IPS-15b (cell line): Measurements from ENCODE around the gene RPS24.

Source experiments
- H3K27me3 ChIP-seq: one replicate; pipeline ENCODE4 v1.6.1; 2013; ENCODE audit warnings: low read length; ENCODE audit not compliant: control insufficient read depth, insufficient read depth
- H3K36me3 ChIP-seq: one replicate; pipeline ENCODE4 v1.6.1; 2013; ENCODE audit warnings: low read length; ENCODE audit not compliant: control insufficient read depth, insufficient read depth
- H3K4me1 ChIP-seq: one replicate; pipeline ENCODE4 v1.6.1; 2013; ENCODE audit warnings: mild to moderate bottlenecking, low read length; ENCODE audit not compliant: control insufficient read depth, insufficient read depth
- H3K4me3 ChIP-seq: one replicate; pipeline ENCODE4 v1.5.1; 2013; ENCODE audit warnings: low read depth, low read length
- H3K9ac ChIP-seq: one replicate; pipeline ENCODE4 v1.6.1; 2013; ENCODE audit warnings: low read depth, mild to moderate bottlenecking, low read length
- H3K9me3 ChIP-seq: one replicate; pipeline ENCODE4 v1.6.1; 2013; ENCODE audit warnings: mild to moderate bottlenecking, low read length; ENCODE audit not compliant: control insufficient read depth, insufficient read depth

The RPS24 gene

DNA sequence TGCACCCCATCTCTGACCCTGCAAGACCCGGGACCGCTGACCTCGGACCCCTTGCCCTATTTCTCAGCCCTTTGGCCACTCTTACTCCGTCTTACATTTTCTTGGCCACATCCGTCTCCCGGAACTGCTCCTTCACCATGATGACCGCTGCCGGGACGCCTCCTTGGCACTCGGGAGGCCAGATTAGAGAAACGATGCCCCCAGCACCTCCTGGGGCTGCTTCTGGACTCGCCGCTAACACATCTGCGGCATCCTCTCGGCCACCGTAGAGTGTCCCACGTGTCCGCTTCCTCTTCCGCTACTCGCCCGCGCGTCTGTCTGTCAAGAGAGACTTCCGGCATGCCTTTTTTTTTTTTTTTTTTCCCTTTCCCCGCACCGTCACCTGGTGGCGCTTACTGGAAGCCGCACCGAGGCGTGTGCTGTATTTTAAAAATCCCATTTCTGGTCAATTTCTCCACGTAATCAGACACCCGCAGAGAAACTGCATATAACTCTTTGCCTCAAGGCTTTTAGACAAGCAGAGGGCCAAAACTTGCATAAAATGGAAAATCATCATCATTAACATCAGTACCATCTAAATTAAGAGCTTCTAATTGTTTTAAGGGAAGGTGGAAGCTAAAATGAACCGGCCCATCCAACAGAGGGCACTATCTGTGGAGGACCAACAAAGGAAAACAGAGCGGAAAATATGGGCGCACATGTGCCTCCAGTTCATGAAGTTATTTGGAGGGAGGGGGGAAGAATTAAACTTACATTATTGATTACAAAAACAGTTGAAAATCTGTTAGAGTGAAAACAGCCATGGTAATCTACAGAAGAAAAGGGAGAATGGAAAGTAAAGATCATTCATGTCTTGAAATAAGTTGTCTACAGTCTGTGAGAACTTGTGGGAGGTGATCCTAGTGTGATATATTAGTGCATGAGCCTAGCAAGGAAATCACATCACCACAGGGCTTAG, 4.1 kb upstream of the RPS24 start, which contains the start of gene POLR3A:
TSS of gene POLR3A (minus strand) at position 247 of the 958 bp plus-strand sequence. CDS start at position 139, 108 bp downstream.
- H3K9me3 ChIP-seq, result no peaks in the 10 kb centered on the region

DNA sequence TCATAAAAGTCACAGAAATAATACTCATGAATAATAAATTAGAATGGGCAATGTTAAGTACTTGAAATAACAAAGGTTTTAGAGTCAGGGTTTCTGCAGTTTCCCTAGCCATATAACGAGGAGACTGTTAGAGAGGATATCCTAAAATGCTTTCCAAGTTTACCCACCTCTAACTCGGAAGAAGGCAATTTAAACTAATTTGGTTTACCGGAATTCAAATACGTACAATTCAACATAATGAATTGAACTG, 351 bp upstream of the RPS24 start:
- peaks cover 24% of the 10 kb centered on the region for H3K4me1 ChIP-seq
- no peaks in the 10 kb centered on the region for H3K27me3 ChIP-seq
- H3K4me3 ChIP-seq, result peak overlapping the region; percentile 27
- H3K36me3 ChIP-seq, result peaks cover 32% of the 10 kb centered on the region
- no peaks in the 10 kb centered on the region for H3K9me3 ChIP-seq
- no peak overlapping the region for H3K9ac ChIP-seq

More for the DNA sequence above, 4.1 kb upstream of the RPS24 start, which contains the start of gene POLR3A:
- H3K36me3 ChIP-seq, result peaks cover 10% of the 10 kb centered on the region
- peaks cover 4% of the 10 kb centered on the region for H3K4me1 ChIP-seq
- H3K27me3 ChIP-seq, result no peaks in the 10 kb centered on the region
- H3K9ac ChIP-seq, result peak within 1 kb of the TSS; percentile 89
- peak within 1 kb of the TSS; percentile 99 for H3K4me3 ChIP-seq

DNA sequence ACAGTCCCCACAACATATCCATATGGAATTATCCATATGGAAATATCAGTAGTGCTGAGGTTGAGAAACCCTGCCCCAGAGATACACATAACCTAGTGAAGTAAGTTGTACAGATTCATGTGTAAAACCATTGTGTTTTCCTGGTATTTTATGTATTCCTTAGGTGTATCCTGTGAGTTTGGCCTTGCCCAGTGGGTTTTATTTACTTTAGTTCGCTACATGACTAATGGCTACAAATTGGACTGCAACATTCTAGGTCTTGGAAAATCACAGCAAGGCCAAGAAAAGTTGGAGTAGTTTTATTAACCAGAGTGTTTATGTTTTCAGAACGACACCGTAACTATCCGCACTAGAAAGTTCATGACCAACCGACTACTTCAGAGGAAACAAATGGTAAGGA, 1.4 kb downstream of the RPS24 start:
- Histone ChIP-seq H3K4me3 (peak overlapping the region; percentile 90), H3K36me3 (peaks cover 39% of the 10 kb centered on the region), H3K9ac (peak overlapping the region; percentile 97), H3K4me1 (peaks cover 33% of the 10 kb centered on the region), H3K27me3 (no peaks in the 10 kb centered on the region), H3K9me3 (no peaks in the 10 kb centered on the region)

DNA sequence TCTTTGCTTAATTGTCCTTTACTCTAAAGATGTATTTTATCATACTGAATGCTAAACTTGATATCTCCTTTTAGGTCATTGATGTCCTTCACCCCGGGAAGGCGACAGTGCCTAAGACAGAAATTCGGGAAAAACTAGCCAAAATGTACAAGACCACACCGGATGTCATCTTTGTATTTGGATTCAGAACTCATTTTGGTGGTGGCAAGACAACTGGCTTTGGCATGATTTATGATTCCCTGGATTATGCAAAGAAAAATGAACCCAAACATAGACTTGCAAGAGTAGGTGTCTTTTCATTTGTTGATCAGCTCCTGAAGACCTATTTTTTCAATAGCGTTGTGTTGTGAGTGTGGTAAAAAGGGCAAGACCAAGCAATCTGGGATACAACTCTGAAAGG, 1.8 kb downstream of the RPS24 start:
- Histone ChIP-seq H3K4me1 (peaks cover 33% of the 10 kb centered on the region), H3K9ac (peak overlapping the region; percentile 97), H3K36me3 (peaks cover 39% of the 10 kb centered on the region), H3K4me3 (peak overlapping the region; percentile 90), H3K27me3 (no peaks in the 10 kb centered on the region), H3K9me3 (no peaks in the 10 kb centered on the region)

DNA sequence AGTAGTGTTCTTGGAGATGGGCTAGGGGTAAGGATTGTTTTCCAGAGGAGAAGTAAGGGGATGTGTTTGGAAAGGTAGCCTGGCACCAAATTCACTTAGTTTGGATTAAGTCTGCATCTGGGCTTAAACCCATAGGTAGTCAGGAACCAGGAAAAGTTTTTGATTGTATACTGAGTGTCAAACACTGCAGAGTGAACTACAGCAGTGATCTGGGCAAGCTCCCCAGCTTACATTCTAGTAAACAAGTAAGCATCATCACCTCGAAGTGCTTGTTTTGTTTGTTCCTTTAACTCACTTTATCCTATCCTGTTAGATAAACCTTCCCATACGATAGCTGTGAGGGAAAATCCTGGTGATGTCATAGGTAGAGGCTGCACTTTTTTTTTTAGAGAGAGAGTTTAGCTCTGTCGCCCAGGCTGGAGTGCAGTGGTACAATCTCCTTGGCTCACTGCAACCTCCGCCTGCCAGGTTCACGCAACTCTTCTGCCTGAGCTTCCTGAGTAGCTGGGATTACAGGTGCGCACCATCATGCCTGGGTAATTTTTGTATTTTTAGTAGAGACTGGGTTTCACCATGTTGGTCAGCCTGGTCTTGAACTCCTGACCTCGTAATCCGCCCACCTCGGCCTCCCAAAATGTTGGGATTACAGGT, 2.4 kb downstream of the RPS24 start:
- no peaks in the 10 kb centered on the region for H3K27me3 ChIP-seq
- peaks cover 45% of the 10 kb centered on the region for H3K36me3 ChIP-seq
- H3K9ac ChIP-seq, result peak overlapping the region; percentile 97
- peaks cover 38% of the 10 kb centered on the region for H3K4me1 ChIP-seq
- no peaks in the 10 kb centered on the region for H3K9me3 ChIP-seq
- peak overlapping the region; percentile 90 for H3K4me3 ChIP-seq

DNA sequence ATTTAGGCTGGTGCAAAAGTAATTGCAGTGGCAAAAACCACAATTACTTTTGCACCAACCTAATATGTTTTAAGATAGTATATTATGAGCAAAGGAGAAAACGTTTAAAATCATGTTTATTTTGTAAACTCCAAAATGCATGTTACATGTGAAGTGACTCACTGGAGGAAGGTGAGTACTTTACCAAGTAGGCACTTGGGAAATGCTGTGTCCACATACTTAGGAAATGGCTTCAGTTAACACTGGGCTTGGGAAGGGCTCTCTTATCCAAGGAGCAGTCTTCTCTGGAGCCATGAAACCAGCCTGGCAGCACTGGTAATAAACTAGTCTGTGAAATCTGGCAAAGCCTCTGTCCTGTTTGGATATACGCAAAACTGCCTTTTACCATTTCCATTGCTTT, 4.4 kb downstream of the RPS24 start:
- no peak overlapping the region for H3K9ac ChIP-seq
- peak overlapping the region; percentile 3 for H3K4me3 ChIP-seq
- no peaks in the 10 kb centered on the region for H3K27me3 ChIP-seq
- peaks cover 44% of the 10 kb centered on the region for H3K4me1 ChIP-seq
- H3K36me3 ChIP-seq, result peaks cover 58% of the 10 kb centered on the region
- H3K9me3 ChIP-seq, result no peaks in the 10 kb centered on the region

DNA sequence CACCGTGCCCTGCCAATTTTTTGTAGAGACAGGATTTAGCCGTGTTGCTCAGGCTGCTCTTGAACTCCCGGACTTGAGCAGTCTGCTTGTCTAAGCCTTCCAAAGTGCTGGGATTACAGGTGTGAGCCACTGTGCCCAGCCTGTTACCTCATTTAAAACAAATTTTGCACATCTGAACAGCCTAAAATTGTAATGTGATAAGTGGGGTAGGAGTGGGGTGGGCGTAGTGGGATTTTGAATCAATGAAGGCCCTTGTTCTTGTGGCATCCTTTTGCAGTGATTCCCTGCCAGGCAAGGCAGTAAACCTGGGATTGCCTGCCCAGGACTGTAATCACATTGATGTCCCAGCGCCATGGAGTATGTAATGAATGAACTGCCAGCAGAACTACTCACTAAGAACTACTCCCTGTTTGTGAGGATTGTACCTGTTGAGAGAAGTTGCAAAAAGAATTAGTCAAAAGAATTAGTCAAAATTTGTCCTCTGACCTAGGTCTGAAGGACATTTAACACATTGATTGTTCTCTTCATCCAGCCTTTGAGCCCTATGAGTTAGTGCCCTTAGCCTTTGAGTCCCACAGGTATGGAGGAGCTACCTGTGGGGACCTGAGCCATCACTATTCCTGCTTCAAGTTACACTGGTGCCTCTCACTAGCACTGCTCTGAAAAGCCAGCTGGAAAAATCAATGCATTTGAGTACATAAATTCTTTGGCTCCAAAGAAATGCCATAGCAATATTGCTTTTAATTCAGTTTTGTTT, 5.3 kb downstream of the RPS24 start:
- peaks cover 44% of the 10 kb centered on the region for H3K4me1 ChIP-seq

DNA sequence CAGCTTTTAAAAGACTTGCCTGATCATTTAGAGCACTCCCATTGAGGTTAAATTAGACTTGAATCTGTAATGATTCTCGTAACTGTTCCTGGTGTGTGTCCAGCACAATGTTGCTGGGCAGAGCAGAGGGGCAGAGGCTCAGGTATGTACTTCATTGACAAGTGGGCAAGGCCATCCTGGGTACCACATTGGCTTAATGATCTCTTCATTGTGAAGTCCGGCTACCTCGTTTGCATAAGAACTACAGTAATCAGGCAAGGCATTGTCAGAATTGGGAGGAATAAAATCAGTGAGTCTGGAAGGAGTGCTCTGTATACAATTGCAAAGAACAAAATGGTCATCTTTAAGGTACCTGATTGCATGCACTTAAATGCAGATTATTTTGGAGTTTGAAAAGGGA, 6.1 kb downstream of the RPS24 start:
- no peak overlapping the region for H3K9ac ChIP-seq
- H3K27me3 ChIP-seq, result no peaks in the 10 kb centered on the region
- peaks cover 58% of the 10 kb centered on the region for H3K36me3 ChIP-seq
- H3K4me1 ChIP-seq, result peaks cover 44% of the 10 kb centered on the region
- H3K4me3 ChIP-seq, result peak overlapping the region; percentile 9
- H3K9me3 ChIP-seq, result no peaks in the 10 kb centered on the region

More for the DNA sequence above, 5.3 kb downstream of the RPS24 start:
- Histone ChIP-seq H3K9ac (no peak overlapping the region), H3K4me3 (peak overlapping the region; percentile 9), H3K27me3 (no peaks in the 10 kb centered on the region), H3K36me3 (peaks cover 58% of the 10 kb centered on the region), H3K9me3 (no peaks in the 10 kb centered on the region)

DNA sequence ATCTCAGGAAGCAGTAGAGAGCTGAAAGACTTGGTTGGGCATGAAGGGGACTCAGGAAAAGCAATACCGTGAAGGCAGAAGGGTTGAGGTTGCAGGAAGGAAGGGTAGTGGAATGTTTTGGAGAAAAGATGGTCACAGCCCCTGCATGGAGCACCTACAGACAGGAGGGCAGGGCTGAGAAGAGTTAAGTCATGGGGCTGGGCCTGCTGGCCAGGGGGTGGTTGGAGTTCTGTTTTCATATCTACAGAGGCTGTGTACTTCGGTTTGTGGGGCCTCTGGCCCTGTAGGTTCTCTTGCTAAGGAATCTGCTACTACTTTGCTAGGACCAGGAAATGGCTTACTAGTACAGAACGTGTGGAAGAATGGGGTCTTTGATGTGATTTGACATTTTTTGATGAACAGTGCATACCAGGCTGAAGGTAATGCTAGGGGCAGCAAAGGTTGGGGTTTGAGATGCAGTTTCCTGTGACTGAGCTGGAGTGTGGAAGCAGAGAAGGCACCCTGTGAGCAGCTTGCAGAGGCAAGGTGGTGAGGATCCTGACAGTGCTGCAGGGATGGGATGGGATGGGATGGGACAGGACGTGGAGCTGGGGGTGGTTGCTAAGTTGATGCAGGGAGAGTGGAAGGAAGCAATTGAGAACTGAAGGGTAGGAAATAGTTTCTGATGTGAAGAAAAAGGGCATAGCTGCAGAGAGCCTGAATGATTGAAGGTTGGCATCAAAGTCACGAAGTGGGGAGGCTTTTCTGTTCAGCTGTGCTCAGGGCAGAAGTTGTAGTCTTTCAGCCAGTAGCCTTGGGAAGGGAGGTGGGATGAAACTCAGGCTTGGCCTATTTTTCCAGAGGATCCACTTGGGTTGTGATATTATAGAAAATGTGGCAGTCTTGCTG, 7.8 kb downstream of the RPS24 start:
- peaks cover 34% of the 10 kb centered on the region for H3K4me1 ChIP-seq
- H3K36me3 ChIP-seq, result peaks cover 43% of the 10 kb centered on the region
- H3K27me3 ChIP-seq, result no peaks in the 10 kb centered on the region
- H3K4me3 ChIP-seq, result no peak overlapping the region
- H3K9me3 ChIP-seq, result no peaks in the 10 kb centered on the region
- H3K9ac ChIP-seq, result peak overlapping the region; percentile 39

DNA sequence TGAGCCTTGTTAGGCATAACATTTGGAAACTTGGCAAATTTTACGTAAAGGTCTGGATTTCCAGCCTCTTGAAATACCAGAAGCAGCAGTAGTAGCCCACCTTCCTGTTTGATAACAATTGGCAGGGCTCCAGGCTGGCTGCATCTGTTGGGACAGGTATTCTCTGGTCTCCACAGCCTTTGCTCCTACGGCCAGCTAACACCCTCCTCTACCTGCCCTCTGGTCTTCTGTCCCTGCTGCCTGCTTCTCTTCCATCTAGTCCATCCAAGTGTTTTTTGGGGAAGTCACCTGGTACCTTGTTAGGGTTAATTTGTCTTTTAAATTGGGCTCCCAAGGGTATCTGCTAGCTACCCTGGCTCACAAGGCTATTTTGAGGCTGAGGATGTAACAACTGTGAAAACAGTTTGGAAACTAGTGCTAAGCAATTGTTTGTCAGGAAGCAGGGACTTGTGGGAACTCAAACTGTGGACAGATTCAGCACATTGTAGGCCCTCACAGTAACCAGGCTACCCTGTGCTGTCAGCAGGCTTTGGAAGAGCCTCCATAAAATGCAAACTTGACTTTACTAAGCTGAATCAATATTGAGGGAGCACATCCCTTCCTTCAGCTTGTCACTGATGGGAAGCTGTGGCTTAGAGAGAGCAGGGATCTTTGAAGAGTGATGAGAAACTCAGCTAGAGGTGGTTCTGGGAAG, 8.5 kb downstream of the RPS24 start:
- H3K9ac ChIP-seq, result no peak overlapping the region
- H3K4me3 ChIP-seq, result no peak overlapping the region
- H3K4me1 ChIP-seq, result peaks cover 34% of the 10 kb centered on the region
- H3K9me3 ChIP-seq, result no peaks in the 10 kb centered on the region
- no peaks in the 10 kb centered on the region for H3K27me3 ChIP-seq
- peaks cover 36% of the 10 kb centered on the region for H3K36me3 ChIP-seq
